ENCODE results near the gene ZDHHC24.

Gene ZDHHC24

DNA sequence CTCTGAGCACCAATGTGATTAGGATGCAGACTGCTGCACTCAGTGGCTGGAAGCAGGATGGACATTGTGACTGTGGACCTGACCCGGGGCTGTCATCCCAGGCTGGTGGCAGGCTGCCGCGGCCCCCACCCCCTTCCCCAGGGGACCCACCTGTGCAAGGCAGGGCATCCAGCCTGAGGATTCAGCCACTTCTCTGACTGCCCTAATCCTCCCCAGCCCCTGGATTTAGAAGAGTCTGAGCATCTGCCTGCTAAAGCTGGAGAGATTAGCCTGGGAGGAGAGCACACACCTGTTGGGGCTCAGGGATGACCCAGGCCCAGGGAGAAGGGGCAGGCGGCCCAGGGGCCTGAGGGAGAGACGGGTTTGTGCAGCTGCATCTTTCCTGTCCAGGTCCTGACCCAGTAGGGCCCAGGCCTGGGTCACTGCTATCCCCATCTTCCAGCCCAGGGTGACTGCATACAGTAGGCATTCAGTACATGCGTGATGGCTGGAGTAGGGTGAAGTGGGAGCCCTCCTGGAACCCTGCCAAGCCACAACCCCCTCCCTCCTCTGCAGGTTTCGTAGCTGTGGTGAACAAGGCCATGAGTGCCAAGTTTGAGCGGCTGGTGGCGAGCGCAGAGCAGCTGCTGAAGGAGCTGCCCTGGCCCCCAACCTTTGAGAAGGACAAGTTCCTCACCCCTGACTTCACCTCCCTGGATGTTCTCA lies 53.5 kb downstream of the ZDHHC24 start:
- Histone ChIP-seq H3K27me3 (no peaks in the 10 kb centered on the region), H3K9me3 (no peaks in the 10 kb centered on the region), H3K27ac (no peak overlapping the region), H3K4me3 (ENCODE audit: low read depth in 1 of 2, low read length in 1 of 2) (no peak overlapping the region), H3K4me1 (ENCODE audit: control insufficient read depth in 1 of 2, insufficient read depth in 1 of 2, low read depth in 1 of 2, low read length in 1 of 2) (no peaks in the 10 kb centered on the region), H3K36me3 (peaks cover 78% of the 10 kb centered on the region)
- TF ChIP-seq, protein P1, sequence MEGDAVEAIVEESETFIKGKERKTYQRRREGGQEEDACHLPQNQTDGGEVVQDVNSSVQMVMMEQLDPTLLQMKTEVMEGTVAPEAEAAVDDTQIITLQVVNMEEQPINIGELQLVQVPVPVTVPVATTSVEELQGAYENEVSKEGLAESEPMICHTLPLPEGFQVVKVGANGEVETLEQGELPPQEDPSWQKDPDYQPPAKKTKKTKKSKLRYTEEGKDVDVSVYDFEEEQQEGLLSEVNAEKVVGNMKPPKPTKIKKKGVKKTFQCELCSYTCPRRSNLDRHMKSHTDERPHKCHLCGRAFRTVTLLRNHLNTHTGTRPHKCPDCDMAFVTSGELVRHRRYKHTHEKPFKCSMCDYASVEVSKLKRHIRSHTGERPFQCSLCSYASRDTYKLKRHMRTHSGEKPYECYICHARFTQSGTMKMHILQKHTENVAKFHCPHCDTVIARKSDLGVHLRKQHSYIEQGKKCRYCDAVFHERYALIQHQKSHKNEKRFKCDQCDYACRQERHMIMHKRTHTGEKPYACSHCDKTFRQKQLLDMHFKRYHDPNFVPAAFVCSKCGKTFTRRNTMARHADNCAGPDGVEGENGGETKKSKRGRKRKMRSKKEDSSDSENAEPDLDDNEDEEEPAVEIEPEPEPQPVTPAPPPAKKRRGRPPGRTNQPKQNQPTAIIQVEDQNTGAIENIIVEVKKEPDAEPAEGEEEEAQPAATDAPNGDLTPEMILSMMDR (IDR thresholded peaks at IDR 0.05) = no peak

DNA sequence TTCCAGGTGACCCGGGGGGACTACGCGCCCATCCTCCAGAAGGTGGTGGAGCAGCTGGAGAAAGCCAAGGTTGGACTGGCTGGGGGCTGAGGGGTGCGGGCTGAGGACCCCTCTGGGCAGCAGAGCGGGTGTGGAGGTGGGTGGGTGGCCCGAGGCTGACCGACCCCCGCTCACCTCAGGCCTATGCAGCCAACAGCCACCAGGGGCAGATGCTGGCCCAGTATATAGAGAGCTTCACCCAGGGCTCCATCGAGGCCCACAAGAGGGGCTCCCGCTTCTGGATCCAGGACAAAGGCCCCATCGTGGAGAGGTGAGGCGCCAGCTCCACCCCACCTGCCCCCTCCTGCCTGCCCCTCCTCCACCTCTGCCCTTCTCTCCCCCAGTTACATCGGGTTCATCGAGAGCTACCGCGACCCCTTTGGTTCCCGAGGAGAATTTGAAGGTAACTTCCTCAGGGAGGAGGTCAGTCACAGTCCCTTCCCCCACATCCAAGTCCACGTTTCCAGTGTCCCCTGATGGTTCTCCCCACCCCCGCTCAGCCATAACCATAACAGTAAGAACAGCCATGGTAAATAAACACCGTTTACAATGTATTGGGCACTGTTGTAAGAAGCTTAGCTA lies 54.4 kb downstream of the ZDHHC24 start:
- Histone ChIP-seq H3K27me3 (no peaks in the 10 kb centered on the region), H3K27ac (no peak overlapping the region), H3K36me3 (peaks cover 77% of the 10 kb centered on the region), H3K9me3 (no peaks in the 10 kb centered on the region), H3K4me1 (ENCODE audit: control insufficient read depth in 1 of 2, insufficient read depth in 1 of 2, low read depth in 1 of 2, low read length in 1 of 2) (no peaks in the 10 kb centered on the region), H3K4me3 (ENCODE audit: low read depth in 1 of 2, low read length in 1 of 2) (no peak overlapping the region)
- TF ChIP-seq, protein P1 (IDR thresholded peaks at IDR 0.05) = no peak

DNA sequence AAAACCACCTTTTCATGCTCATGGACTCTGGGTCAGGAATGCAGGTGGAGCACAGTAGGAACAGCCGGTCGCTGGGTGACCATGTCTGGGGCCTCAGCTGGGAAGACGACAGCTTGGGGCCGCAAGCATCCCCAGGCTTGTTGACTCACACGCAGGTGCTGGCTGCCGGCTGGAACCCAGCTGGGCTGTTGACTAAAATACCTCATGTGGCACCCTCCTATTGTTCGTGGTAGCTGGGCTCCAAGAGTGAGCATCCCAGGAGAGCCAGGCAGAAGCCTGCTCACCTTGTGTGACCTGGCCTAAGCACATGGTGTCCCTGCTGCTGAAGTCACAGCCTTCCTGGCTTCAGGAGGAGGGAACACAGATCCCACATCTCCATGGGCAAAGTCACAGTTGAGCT lies 56.2 kb downstream of the ZDHHC24 start:
- Histone ChIP-seq H3K27ac (no peak overlapping the region), H3K4me1 (ENCODE audit: control insufficient read depth in 1 of 2, insufficient read depth in 1 of 2, low read depth in 1 of 2, low read length in 1 of 2) (no peaks in the 10 kb centered on the region), H3K9me3 (no peaks in the 10 kb centered on the region), H3K4me3 (ENCODE audit: low read depth in 1 of 2, low read length in 1 of 2) (no peak overlapping the region), H3K27me3 (no peaks in the 10 kb centered on the region), H3K36me3 (peaks cover 74% of the 10 kb centered on the region)
- TF ChIP-seq, protein P1 (IDR thresholded peaks at IDR 0.05) = no peak

- Histone ChIP-seq H3K4me3 (ENCODE audit: low read depth in 1 of 2, low read length in 1 of 2) (no peak overlapping the region), H3K27ac (no peak overlapping the region), H3K4me1 (ENCODE audit: control insufficient read depth in 1 of 2, insufficient read depth in 1 of 2, low read depth in 1 of 2, low read length in 1 of 2) (no peaks in the 10 kb centered on the region), H3K9me3 (no peaks in the 10 kb centered on the region), H3K27me3 (no peaks in the 10 kb centered on the region), H3K36me3 (peaks cover 79% of the 10 kb centered on the region)
- TF ChIP-seq, protein P1 (IDR thresholded peaks at IDR 0.05) = no peak
Observed at GRCh38 chr11:66488957-66489356, 56.9 kb downstream of the ZDHHC24 start.

GRCh38 chr11:66484806-66485380 lies 61.0 kb downstream of the ZDHHC24 start:
- Histone ChIP-seq H3K27me3 (no peaks in the 10 kb centered on the region), H3K36me3 (peaks cover 54% of the 10 kb centered on the region)

More at GRCh38 chr11:66484806-66485380, 61.0 kb downstream of the ZDHHC24 start:
- Histone ChIP-seq H3K4me1 (ENCODE audit: control insufficient read depth in 1 of 2, insufficient read depth in 1 of 2, low read depth in 1 of 2, low read length in 1 of 2) (peaks cover 8 to 9% of the 10 kb centered on the region in 2 experiments), H3K27ac (no peak overlapping the region), H3K9me3 (no peaks in the 10 kb centered on the region), H3K4me3 (ENCODE audit: low read depth in 1 of 2, low read length in 1 of 2) (no peak overlapping the region)
- TF ChIP-seq, protein P1 (IDR thresholded peaks at IDR 0.05) = no peak

Measured in neutrophil (primary cell).